Measurements from ENCODE around the gene FKBP2. TPM values are rescaled to one million over a fixed set of nuclear protein-coding genes. Genes with fewer than 3 reads are reported as not detected.

FKBP2 gene
- total RNA-seq, 6 experiments from 2014 or later, result 49.4 to 108 (median 66.7) TPM

GRCh38 chr11:64204464-64204989 is 36.4 kb upstream of the FKBP2 start:
- Histone ChIP-seq H3K4me3 (no peak overlapping the region), H3K9me3 (no peaks in the 10 kb centered on the region), H3K27ac (peak overlapping the region in 2 of 3 donors; percentile 13 to 36), H3K36me3 (peaks cover 12 to 66% (median 22%) of the 10 kb centered on the region in 4 donors), H3K4me1 (peaks cover 0 to 6% (median 0%) of the 10 kb centered on the region in 4 donors), H3K27me3 (no peaks in the 10 kb centered on the region)
- DNase-seq, result peak; percentile 79 to 85 (median 81)
- 39% methylated on average over 6 of the region's 7 CpGs for WGBS (ENCODE audit: insufficient coverage, low coverage, low lambda C conversion rate, missing lambda C conversion rate)
- TF ChIP-seq CTCF (IDR thresholded peaks at IDR 0.05) (peak; percentile 49 to 68 (median 65)), POLR2A (IDR thresholded peaks at IDR 0.05) (no peak)
- intact Hi-C loops (cut with DNase I), result no loop called here
- ATAC-seq, result peak; percentile 57 to 67 (median 58)

- Histone ChIP-seq H3K27me3 (no peaks in the 10 kb centered on the region), H3K36me3 (peaks cover 12 to 54% (median 17%) of the 10 kb centered on the region in 4 donors), H3K4me3 (peak within 1 kb of the TSS; percentile 25 to 48 (median 37)), H3K4me1 (peaks cover 0 to 6% (median 0%) of the 10 kb centered on the region in 4 donors), H3K9me3 (no peaks in the 10 kb centered on the region), H3K27ac (peak within 1 kb of the TSS; percentile 68 to 88 (median 85))
- TF ChIP-seq POLR2A (IDR thresholded peaks at IDR 0.05) (no peak), CTCF (IDR thresholded peaks at IDR 0.05) (no peak)
- ATAC-seq (peak; percentile 45 to 59 (median 53)), DNase-seq (peak; percentile 72 to 81 (median 80))
- 17% methylated on average over 1 of the region's 27 CpGs for whole genome bisulfite sequencing (ENCODE audit: insufficient coverage, low coverage, low lambda C conversion rate, missing lambda C conversion rate)
- intact Hi-C loops (cut with DNase I), result no loop called here
Observed at GRCh38 chr11:64206457-64207255, 34.2 kb upstream of the FKBP2 start, which contains the start of gene FERMT3. FERMT3 (plus strand) TSS chr11:64206721; CDS start chr11:64207365, 644 bp downstream.

- no peaks in the 10 kb centered on the region for H3K9me3 ChIP-seq
- ATAC-seq, result peak; percentile 46 to 66 (median 56)
- H3K4me3 ChIP-seq, result peak overlapping the region; percentile 25 to 48 (median 37)
- H3K4me1 ChIP-seq, result peaks cover 0 to 6% (median 0%) of the 10 kb centered on the region in 4 donors
- 30% methylated on average over 21 of the region's 30 CpGs for WGBS (ENCODE audit: insufficient coverage, low coverage, low lambda C conversion rate, missing lambda C conversion rate)
- H3K27me3 ChIP-seq, result no peaks in the 10 kb centered on the region
- DNase-seq, result peak; percentile 71 to 79 (median 76)
- H3K27ac ChIP-seq, result peak overlapping the region; percentile 68 to 88 (median 85)
- intact Hi-C loops (cut with DNase I), result no loop called here
- peaks cover 12 to 45% (median 15%) of the 10 kb centered on the region in 4 donors for H3K36me3 ChIP-seq
- no peak for TF ChIP-seq CTCF (IDR thresholded peaks at IDR 0.05)
- TF ChIP-seq POLR2A (IDR thresholded peaks at IDR 0.05), result peak; percentile 42
Observed at GRCh38 chr11:64207256-64208085, 33.4 kb upstream of the FKBP2 start.

DNA sequence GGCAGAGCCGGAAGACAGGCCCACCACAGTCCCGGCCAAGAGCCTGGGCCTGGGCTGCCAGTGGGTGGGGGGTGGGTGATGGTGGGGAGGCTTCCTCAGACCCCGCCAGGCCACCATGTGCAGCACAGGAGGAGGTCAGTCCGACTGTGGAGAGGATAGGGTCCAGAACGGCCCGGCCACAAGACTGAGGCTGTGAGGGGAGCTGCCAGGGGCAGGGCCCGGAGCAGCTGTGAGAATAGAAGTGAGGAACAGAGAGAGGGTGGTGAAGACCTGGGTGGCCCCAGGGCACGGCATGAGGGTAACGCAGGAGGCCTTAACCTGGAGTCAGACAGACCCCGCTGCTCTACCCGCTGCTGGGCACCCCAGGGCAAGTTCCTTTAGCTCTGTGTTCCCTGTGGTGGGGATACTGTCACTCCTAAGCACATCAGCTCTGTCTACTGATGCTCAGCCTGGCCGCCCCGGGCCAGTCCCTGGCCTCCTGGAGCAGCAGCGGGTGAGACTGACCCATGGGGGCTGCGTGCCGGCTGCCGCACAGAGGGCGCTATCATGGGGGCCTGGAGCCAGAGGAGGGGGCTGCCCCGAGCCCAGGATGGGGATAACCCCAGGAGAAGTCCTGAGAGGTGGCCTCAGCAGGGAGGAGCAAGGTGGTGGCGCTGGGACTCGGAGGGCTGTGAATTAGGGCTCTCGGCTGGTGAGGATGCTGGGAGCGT is 32.7 kb upstream of the FKBP2 start:
- H3K27ac ChIP-seq, result peak overlapping the region; percentile 68 to 88 (median 85)
- peak overlapping the region; percentile 25 to 48 (median 37) for H3K4me3 ChIP-seq
- 66% methylated on average over 8 of the region's 23 CpGs for WGBS (ENCODE audit: insufficient coverage, low coverage, low lambda C conversion rate, missing lambda C conversion rate)
- DNase-seq (peak in 2 of 3 donors; percentile 31 to 52), ATAC-seq (peak in 1 of 4 donors; percentile 3)
- intact Hi-C loops (cut with DNase I), result no loop called here
- H3K4me1 ChIP-seq, result peaks cover 0 to 6% (median 0%) of the 10 kb centered on the region in 4 donors
- no peaks in the 10 kb centered on the region for H3K9me3 ChIP-seq
- TF ChIP-seq CTCF (IDR thresholded peaks at IDR 0.05), result no peak
- no peak for TF ChIP-seq POLR2A (IDR thresholded peaks at IDR 0.05)
- no peaks in the 10 kb centered on the region for H3K27me3 ChIP-seq
- peaks cover 6 to 38% (median 9%) of the 10 kb centered on the region in 4 donors for H3K36me3 ChIP-seq
